Muscle of arm (tissue), 14 donors: ENCODE data around the gene PTTG2. TPM values are rescaled to one million over a fixed set of nuclear protein-coding genes. Genes with fewer than 3 reads are reported as not detected.
"Not testable (repeated sequence)": the region's sequence is repeated elsewhere in the genome, so short reads cannot be mapped to it uniquely, and the experiment has no call there.

Source experiments
- DNase-seq: peaks from one replicate; pipeline ENCODE4 v3.0.0-alpha.2; 2013
- long read RNA-seq, 11 donors: transcript quantifications; one replicate each; lab custom pipeline, GENCODE V29; 2026
- polyA plus RNA-seq, 12 donors: library from polyadenylated mRNA; unstranded; fragments of 120-200 nt; gene quantifications; one replicate each; pipeline ENCODE4 v1.2.1, GENCODE V29; 2013; ENCODE audit not compliant: insufficient read length in 12 of 12

The PTTG2 gene
- not detected for polyA plus RNA-seq
- long read RNA-seq, donor 1, result 0 reads
- long read RNA-seq, donor 2, result 0 reads
- long read RNA-seq, donor 3, result 0 reads
- long read RNA-seq, donor 4, result 0 reads
- long read RNA-seq, donor 5, result 0 reads
- long read RNA-seq, donor 6, result 0 reads
- long read RNA-seq, donor 7, result 0 reads
- long read RNA-seq, donor 8, result 0 reads
- long read RNA-seq, donor 9, result 0 reads
- long read RNA-seq, donor 10, result 0 reads
- long read RNA-seq, donor 11, result 0 reads

DNA sequence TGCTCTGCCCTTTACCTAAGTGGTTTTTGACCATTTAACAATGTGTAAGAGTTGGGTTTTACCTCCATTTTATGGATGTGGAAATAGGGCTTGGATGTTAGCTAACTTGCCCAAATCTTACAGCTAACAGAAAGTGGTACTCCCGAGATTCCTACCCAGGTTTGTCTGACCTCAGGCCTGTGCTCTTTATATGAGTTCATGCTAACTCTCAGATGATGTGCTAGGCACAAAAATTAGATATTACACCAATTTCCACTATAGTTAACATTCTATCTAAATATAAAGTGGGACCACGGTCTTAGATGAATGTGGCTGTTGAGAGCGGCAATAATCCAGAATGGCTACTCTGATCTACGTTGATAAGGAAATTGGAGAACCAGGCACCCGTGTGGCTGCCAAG lies at the start of gene PTTG2:
TSS of gene PTTG2 (plus strand) at position 301 of the 400 bp plus-strand sequence. CDS start at position 338, 37 bp downstream.
- DNase-seq, result no peak

DNA sequence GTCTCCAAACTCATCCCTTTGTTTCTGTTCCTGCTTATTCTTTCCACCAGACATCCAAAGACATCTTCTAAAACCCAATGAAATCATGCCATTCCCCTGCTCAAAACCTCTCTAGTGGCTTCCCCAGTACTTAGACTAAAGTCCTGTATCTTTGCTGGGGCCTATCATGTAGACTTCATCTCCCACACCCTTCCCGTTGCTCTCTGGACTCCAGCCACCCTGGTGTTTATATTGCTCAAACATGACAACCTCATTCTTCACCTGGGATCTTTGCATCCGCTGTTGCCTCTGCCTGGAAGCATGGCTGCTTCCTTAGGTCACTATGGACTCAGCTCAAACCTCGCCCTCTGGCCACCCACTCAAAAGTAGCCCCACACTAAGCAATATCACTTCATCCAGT lies 45.7 kb upstream of the PTTG2 start:
- no peak for DNase-seq

DNA sequence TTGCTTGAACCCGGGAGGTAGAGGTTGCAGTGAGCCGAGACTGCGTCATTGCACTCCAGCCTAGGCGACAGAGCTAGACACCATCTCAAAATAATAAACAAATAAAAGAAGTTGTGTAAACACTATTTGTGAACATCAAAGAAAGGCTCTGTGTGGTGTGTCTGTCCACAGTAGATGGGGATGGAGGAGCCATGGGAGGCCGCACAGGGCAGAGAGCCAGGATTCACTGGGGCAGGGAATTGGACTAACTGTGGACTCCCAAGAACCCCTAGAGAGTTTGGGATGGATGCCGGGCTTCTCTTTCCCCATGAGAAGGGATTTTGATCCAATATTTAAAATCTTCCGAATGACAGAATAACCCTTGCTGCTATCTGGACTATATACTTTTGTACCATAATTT lies 42.8 kb upstream of the PTTG2 start:
- no peak for DNase-seq

DNA sequence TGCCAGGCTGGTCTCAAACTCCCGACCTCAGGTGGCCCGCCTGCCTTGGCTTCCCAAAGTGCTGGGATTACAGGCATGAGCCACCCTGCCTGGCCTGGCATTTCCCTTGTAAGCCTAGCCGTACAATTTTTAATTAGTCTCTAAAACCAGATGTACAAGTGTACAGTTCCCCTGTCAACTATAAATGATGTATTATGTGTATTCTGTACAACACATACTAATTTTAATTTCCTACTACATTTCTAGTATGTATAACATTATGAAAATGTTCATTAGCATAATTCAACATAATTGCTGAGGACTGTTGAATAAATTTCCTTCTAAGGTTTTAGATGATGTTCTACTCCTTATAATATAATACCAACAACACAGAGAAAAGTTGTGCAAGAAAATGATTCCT lies 41.5 kb upstream of the PTTG2 start:
- no peak for DNase-seq

DNA sequence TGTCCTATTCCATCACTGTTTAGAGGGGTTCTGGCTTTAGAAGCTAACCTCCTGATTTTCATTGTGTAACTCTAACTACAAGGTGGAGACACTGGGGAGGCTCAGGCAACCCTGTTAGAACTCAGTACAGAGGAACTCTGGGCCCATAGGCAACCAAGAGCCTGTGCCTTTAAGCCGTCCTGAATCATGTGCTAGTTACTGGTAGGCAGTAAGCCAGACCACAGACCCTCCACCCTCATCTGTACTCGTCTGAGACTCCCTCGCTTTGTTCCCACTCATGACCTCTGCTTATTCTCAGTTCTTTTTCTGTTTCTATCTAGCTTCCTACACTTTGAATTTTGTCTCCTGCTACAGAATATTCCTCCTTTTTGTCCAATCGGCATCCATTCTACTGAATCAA lies 37.9 kb upstream of the PTTG2 start:
- DNase-seq, result no peak

DNA sequence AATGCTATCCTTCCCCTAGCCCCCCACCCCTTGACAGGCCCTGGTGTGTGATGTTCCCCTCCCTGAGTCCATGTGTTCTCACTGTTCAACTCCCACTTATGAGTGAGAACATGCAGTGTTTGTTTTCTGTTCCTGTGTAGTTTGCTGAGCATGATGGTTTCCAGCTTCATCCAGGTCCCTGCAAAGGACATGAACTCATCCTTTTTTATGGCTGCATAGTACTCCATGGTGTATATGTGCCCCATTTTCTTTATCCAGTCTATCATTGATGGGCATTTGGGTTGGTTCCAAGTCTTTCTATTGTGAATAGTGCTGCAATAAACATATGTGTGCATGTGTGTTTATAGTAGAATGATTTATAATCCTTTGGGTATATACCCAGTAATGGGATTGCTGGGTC lies 37.1 kb upstream of the PTTG2 start:
- not testable (repeated sequence) for DNase-seq

DNA sequence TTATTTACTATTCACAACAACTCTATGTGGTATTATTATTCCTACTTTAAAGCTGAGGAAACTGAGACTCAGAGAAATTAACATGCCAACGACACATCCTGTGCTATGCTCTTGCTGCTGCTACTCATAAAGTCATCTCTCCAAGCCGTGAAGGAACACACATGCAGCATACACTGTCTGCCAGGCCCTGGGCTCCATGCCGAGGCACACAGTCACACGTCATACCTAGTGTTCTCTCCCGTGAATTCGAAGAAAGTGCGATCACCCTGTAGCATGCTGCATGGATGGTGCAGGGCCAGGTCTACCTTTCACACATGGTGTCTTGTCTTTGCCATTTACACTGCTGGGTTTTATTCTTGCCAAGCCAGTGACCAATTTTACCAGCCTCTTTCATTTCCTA lies 35.3 kb upstream of the PTTG2 start:
- no peak for DNase-seq

DNA sequence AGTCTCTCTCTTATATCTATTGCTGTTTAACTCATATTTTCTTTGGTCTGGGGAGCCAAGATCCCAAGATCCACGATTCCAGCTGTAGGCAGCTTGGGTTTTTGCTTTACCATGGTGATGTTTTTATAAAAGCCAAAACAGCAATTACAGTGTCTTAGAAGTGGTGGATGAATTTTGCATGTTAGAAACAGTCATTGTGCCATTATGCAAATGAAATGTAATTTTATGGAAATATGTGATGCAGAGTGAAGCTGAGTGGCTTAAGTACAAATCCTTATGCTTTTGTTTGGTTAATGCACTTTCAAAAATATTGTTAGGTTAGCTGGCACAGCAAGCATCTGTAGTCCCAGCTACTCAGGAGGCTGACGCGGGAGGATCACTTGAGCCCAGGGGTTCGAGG lies 32.8 kb upstream of the PTTG2 start:
- DNase-seq, result no peak

DNA sequence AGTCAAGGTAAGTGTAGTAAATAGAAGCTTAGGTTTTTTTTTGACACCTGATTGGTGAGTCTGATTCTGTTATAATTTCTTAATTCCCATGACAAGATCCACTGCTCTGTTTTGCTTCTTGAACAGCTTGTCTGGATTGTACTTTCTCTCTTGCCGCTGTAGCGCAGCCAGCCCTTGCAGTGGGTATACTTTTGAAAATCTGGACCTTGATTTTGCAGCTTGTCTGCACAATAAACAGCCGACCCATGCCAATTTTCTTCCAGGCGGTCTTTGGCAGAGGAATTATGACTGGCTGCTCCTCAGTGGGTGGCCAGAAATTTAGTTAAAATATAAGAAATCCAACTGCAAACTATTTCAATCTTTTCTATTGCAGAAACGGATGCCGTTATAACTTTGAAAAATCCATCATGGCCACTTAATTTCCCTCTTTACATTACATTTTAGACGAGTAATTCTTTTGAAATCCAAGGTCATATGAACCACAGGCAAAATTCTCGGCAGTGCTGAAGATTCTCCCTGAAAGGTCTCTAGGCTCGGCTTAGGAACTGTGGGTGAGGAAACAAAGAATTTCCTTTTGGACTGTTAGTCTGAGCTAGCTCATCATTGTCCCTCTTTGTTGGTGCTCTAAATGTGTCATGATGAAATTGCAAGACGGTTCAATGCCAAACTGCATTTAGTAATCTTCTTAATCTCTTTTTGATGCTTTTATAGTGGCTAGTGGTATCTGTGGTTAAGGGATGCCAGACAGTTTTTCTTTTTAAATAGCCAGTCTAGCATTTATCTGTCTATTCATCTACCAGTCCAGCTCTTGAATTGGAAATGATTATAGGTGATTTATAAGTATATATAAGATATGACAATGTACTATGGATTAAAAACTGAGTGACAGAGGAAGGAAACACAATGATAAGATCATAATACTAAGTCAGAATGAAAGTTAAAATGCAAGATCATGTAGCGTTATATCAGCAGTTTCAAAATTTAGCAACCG lies 31.5 kb upstream of the PTTG2 start:
- no peak for DNase-seq

DNA sequence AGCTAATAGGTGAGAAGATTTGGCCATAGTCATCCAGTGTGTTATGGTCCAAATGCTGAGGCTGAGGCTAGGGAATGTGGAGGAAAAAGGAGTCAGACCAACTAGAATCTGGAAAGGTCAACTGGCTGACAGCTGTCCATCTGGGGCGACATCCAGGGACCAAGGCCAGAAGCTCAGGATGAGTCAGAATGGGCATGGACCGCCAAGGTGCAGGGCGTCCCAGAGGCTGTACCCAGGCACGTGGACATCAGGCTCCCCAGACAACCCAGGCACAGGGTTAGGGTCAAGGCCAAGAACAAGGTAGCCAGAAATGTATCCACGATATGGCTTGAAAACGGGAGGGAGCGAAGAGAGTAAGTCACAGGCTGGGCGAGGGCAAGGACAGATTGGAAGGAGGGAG lies 26.1 kb upstream of the PTTG2 start:
- DNase-seq, result no peak

DNA sequence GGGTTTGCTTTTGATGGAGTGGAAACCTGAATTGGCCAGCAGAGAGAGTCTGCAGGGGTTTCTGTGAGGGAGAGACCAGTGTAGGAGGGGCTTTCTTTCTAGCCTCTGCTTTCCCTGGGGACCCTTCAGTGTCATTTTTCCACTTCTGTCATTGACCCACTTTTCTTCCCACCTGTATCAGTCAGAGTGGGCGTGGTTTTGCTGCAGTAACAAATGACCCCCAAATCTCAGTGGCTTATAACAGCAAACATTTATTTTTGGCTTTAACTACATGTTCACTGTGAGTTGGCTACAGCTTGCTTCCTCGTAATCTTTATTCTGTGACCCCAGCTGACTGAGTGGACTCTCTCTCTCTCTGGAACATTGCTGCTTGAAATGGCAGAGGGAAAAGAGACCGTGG lies 25.6 kb upstream of the PTTG2 start:
- no peak for DNase-seq

DNA sequence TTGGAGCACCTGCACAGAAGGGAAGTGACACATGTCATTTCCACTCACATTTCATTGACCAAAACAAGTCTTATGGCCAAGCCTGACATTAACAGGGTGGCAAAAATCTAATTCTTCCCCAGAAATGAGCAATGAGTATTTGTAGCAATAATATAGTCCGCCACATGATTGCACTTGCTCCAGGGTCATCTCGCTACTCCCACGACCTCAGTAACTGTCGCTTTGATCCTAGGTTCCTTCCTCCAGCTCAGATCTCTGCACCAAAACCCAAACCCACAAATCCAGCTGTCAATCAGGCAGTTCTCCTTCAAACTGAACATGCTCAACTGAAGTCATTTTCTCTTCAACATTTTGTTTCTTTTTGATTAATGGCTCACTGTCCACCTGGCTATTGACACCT lies 25.2 kb upstream of the PTTG2 start:
- no peak for DNase-seq

DNA sequence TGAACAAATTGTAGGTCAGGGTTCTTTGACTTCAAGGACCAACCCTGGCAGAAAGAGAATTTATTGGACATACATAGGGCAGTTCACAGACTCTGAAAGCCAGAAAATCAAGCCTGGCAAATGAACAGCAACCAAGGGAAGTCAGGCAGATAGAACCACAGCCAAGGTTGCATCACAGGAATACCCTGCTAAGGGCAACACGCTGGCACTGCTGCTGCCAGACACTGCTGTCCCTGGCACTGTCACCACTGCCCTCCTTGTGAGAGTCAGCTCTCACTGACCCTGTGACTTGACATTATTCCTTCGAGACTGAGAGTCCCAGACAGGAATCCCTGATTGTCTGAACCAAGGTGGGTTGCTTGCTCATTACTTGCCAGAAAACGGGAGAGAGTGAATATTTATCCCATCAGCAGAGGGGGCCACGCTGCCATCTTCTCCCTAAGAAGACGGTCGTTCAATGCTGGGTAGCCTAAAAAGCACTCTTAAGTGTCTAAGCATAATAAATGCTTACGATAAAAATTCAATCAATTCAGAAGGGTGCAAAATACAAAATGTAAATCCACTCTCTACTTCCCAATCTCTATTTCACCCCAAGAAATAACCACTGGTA lies 23.2 kb upstream of the PTTG2 start:
- no peak for DNase-seq

DNA sequence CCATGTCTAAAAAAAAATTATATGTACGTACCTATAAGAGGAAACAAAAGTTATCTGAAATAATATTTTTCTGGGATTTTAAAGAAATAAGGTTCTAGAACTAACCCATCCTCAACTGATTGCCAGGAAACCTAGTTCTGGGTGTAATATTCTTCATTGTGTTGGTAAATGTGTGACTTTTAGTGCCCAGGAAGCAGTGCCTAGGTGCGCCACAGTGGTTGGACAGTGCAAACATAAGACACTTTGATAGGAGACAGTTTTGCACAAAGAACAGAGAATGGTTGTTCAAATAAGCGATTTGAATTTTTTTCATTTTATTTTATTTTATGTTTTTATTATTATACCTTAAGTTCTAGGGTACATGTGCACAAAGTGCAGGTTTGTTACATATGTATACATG lies 22.0 kb upstream of the PTTG2 start:
- DNase-seq, result no peak

DNA sequence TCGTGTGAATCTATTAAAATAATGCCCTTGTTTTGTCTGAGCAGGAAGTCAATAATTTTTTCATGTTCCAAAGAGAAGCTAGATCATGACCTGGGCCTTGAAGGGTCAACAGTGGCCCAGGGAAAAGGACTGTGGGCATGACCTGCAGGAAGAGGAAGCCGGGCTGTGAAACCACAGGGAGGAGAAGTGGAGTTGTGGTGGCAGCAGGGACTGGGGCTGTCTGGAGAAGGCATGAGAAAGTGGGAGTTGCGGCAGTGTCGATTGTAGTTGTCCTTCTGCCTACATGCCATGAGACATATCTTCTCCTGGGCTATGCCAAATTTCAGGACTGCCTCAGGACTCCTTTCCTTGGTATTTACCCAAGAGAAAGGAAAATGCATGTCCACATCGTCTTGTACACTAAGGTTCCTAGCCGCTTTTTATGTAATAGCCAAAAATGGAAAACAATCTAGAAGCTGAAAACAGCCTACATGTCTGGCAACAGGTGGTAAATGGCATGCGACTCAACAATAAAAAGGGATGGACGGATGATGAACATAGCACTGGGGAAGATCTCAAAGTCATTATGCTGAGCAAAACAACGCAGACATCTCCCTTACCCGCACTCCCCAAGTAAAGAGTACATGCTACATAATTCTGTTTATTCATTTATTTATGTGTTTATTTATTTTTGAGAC lies 13.6 kb upstream of the PTTG2 start:
- peak; percentile 8 for DNase-seq

DNA sequence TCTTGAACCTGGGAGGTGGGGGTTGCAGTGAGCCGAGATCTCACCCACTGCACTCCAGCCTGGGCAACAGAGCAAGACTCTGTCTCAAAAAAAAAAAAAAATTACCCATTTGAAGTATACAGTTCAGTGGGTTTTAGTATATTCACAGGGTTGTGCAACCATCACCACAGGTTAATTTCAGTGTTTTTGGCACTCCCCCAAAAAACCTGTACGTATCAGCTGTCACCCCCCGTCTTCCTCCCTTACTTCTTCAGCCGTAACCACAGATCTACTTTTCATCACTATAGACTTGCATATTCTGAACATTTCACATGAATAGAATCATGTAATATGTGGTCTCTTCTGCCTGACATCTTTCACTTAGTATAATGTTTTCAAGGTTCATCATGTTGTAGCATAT lies 11.7 kb upstream of the PTTG2 start:
- DNase-seq, result no peak

DNA sequence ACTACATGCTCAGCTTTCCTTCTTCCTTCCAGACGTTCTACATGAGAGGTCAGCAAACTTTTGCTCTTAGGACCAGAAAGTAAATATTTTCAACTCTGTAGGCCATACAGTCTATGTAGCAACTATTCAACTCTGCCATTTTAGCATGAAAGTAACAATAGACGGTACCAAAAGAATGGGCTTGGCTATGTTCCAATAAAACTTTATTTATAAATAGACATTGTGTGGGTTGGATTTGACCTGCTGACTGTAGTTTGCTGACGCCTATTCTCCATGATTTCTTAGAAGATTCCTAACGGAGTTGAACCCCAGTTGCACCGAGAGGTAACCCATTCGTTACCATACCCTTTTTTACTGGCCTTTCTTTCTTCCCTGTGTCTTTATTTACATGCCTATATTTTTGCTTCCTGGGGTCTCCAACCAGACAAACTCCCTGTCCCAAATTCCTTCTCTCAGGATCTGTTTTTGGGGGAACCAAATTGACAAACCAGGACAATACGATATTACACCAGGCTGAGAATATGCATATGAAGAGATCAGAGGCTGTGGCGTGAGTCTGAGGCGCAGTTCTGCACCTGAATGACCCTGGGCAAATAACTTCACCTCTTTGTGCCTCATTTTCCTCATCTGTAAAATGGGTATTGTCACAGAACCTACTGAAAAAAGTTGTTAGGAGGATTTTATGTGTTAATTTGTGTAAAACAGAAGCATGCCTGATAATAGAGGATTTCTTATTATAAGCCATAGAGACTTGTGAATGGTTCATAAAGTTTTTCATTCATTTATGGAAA lies 10.4 kb upstream of the PTTG2 start:
- DNase-seq, result no peak

DNA sequence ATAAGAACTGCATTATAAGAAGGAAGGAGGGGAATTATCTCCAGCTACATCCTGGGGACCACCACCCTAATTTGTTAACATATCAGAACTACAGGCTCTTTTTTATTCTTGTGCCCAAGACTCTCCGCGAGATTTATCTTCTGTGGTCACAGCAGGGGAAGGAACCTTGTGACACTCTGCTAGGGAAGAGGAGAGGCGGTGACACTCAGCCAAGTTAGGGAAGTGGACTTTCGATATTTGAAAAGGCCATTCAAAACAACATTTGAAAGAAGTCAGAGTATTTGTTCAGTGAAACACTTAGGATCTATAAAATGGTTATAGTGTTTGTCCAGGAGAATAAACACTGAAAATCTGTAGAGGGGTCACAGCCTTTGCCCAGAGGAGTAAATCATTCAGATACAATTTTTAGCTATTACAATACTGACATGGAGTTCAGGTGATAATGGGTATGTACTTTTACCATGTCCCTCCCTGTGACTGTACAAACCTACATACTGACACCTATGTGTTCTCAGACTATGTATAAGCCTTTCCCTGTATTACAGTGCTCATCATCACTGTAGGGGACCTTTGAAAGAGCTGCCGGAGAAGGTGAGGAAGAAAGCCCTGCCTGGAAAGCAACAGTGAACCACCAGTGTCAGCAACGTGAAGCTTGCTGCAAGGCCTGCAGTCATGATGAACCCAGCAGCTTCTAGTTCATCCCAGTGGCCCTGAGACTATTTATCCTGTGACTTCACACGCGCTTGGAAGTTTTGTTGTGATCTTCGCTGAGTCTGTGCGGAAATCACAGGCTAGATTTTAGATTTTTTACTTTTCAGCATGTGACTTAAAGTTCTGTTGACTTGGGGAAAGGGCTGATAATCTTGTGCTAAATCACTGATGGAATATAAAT lies 8.5 kb upstream of the PTTG2 start:
- DNase-seq, result no peak

DNA sequence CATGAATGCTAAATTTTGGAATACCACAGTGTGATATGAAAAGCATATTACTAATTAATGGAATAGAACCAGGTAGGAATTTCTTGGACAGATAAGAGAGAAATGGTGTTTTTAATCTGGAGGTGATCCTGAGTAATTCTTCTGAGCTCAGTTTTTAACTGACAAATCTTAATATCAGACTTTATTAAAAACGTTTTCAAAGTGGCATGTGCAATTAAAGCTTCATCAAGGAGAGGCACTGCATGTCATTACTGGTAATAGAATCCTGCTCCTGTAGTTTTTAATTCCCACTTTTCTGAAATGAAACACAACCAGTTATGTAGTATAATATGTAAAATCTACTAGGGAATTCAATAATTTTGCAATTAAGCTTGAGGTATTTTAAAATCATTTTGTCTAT lies 7.0 kb upstream of the PTTG2 start:
- DNase-seq, result no peak

DNA sequence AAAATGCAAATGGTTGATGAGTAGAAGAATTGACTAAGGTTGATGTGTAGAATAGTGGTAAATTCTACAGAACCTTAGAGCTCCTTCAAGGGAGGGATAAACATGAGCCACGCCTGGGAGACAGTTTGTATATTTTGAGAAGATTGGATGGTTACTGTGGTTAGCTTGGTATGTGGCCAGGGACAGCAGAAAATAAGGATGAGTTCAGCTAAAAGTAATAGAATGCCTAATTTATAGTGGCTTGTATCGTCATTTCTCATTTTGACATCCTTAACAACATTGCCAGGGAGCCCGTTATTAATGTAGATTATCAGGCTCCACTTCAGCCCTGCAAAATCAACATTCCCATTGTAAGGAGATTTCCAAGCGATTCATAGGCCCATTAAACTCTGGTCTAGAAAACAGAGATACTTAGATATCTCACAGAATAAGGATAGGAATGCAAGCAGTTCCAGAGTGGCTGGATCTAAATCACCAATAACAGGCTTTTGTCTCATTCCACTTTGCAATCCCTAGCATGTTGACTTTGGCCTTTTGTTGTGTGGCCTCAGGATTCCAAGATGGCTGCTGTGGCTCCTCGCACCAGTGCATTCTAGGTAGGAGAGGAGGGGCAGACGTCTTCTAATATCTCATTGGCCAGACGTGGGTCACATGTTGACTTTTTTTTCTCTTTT lies 6.4 kb upstream of the PTTG2 start:
- no peak for DNase-seq
